Measurements from ENCODE around the gene AICDA.

DNA sequence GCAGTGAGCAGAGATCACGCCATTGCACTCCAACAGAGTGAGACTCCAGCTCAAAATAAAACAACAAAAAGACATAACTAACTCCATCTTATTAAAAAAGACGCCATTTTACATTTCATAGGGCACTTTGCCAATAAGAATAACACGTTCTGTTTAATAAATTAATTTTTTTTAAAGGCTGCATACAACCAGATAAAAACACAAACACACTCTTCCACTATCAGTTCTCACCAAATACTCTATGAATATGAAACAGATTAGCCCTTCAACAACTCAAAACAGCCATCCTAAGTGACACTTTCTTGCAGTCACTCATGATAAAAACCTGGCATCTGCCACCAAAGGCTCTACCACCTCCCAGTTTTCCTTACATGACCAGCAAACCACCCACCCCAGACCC lies 16.1 kb downstream of the AICDA start:
- no peak for TF ChIP-seq POLR2AphosphoS5 (IDR thresholded peaks at IDR 0.05)
- TF ChIP-seq, protein P1, sequence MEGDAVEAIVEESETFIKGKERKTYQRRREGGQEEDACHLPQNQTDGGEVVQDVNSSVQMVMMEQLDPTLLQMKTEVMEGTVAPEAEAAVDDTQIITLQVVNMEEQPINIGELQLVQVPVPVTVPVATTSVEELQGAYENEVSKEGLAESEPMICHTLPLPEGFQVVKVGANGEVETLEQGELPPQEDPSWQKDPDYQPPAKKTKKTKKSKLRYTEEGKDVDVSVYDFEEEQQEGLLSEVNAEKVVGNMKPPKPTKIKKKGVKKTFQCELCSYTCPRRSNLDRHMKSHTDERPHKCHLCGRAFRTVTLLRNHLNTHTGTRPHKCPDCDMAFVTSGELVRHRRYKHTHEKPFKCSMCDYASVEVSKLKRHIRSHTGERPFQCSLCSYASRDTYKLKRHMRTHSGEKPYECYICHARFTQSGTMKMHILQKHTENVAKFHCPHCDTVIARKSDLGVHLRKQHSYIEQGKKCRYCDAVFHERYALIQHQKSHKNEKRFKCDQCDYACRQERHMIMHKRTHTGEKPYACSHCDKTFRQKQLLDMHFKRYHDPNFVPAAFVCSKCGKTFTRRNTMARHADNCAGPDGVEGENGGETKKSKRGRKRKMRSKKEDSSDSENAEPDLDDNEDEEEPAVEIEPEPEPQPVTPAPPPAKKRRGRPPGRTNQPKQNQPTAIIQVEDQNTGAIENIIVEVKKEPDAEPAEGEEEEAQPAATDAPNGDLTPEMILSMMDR (IDR thresholded peaks at IDR 0.05), result no peak
- TF ChIP-seq POLR2A (IDR thresholded peaks at IDR 0.05), result no peak
